GM12892 (cell line): ENCODE results near the gene FOXN4.

Source experiments
- POLR2A ChIP-seq: IDR thresholded peaks from 2 replicates; pipeline ENCODE4 v1.6.1; 2011; ENCODE audit warnings: low read depth, low read length, control low read depth
- POLR2AphosphoS5 ChIP-seq: IDR thresholded peaks from 2 replicates; pipeline ENCODE4 v1.6.1; 2011; ENCODE audit warnings: low read depth, low read length, control low read depth
- TAF1 ChIP-seq: IDR thresholded peaks from 2 replicates; pipeline ENCODE4 v1.6.1; 2011; ENCODE audit warnings: low read depth, mild to moderate bottlenecking, control low read depth, low read length, borderline replicate concordance

- TF ChIP-seq POLR2AphosphoS5 (no peak), POLR2A (no peak), TAF1 (no peak)
Observed at GRCh38 chr12:109271418-109271817, 37.7 kb downstream of the FOXN4 start.
